Measurements from ENCODE around the gene ADM5. TPM values are rescaled to one million over a fixed set of nuclear protein-coding genes. Genes with fewer than 3 reads are reported as not detected.

Gene ADM5
- total and polyA plus RNA-seq, 7 donors, result 0.49 to 3.1 (median 1.5) TPM; not detected in 2

- Histone ChIP-seq H3K4me3 (no peak overlapping the region), H3K36me3 (peaks cover 20 to 60% (median 44%) of the 10 kb centered on the region in 4 donors), H3K27ac (no peak overlapping the region), H3K27me3 (no peaks in the 10 kb centered on the region), H3K9me3 (no peaks in the 10 kb centered on the region), H3K4me1 (peaks cover 0 to 41% (median 38%) of the 10 kb centered on the region in 4 donors)
- intact Hi-C loops (cut with DNase I), result no loop called here
- DNase-seq, result no peak
- no peak for TF ChIP-seq POLR2A (IDR thresholded peaks at IDR 0.05)
- no peak for TF ChIP-seq CTCF (IDR thresholded peaks at IDR 0.05)
- TF ChIP-seq EP300 (IDR thresholded peaks at IDR 0.05), result no peak
- TF ChIP-seq POLR2AphosphoS5 (IDR thresholded peaks at IDR 0.05), result no peak
- WGBS, 2 donors, result 93 to 94% methylated on average over 19 of the region's 19 CpGs
These were observed 7.6 kb upstream of the ADM5 start for GRCh38 chr19:49681830-49682229.

- Histone ChIP-seq H3K9me3 (no peaks in the 10 kb centered on the region), H3K4me1 (peaks cover 0 to 41% (median 38%) of the 10 kb centered on the region in 4 donors), H3K4me3 (no peak overlapping the region), H3K36me3 (peaks cover 20 to 65% (median 47%) of the 10 kb centered on the region in 4 donors), H3K27ac (no peak overlapping the region), H3K27me3 (no peaks in the 10 kb centered on the region)
- WGBS, 2 donors, result 91 to 92% methylated on average over 8 of the region's 8 CpGs
- no peak for DNase-seq
- intact Hi-C loops (cut with DNase I), result no loop called here
- TF ChIP-seq EP300 (IDR thresholded peaks at IDR 0.05), result no peak
- TF ChIP-seq POLR2AphosphoS5 (IDR thresholded peaks at IDR 0.05), result no peak
- TF ChIP-seq POLR2A (IDR thresholded peaks at IDR 0.05), result no peak
- TF ChIP-seq CTCF (IDR thresholded peaks at IDR 0.05), result no peak
These were observed 7.1 kb upstream of the ADM5 start for GRCh38 chr19:49682274-49682673.

- no peak overlapping the region for H3K27ac ChIP-seq
- TF ChIP-seq EP300 (IDR thresholded peaks at IDR 0.05), result no peak
- H3K36me3 ChIP-seq, result peaks cover 20 to 74% (median 54%) of the 10 kb centered on the region in 4 donors
- intact Hi-C loops (cut with DNase I), result no loop called here
- no peaks in the 10 kb centered on the region for H3K9me3 ChIP-seq
- 94 to 95% methylated on average over 18 of the region's 18 CpGs for WGBS, 2 donors
- DNase-seq, result no peak
- H3K4me3 ChIP-seq, result no peak overlapping the region
- H3K4me1 ChIP-seq, result peaks cover 0 to 30% (median 25%) of the 10 kb centered on the region in 4 donors
- peaks cover 0 to 2% (median under 1%) of the 10 kb centered on the region in 3 donors for H3K27me3 ChIP-seq
These were observed 5.6 kb upstream of the ADM5 start for GRCh38 chr19:49683814-49684250.

GRCh38 chr19:49684251-49684982 lies 5.0 kb upstream of the ADM5 start:
- Histone ChIP-seq H3K36me3 (peaks cover 20 to 74% (median 54%) of the 10 kb centered on the region in 4 donors), H3K27ac (no peak overlapping the region), H3K4me1 (peaks cover 0 to 28% (median 25%) of the 10 kb centered on the region in 4 donors), H3K9me3 (no peaks in the 10 kb centered on the region), H3K27me3 (peaks cover 0 to 8% (median 7%) of the 10 kb centered on the region in 3 donors), H3K4me3 (no peak overlapping the region)
- no peak for DNase-seq
- intact Hi-C loops (cut with DNase I), result no loop called here
- TF ChIP-seq POLR2A (IDR thresholded peaks at IDR 0.05), result no peak
- no peak for TF ChIP-seq POLR2AphosphoS5 (IDR thresholded peaks at IDR 0.05)
- TF ChIP-seq CTCF (IDR thresholded peaks at IDR 0.05), result peak in 2 of 4 experiments; percentile 11 to 27
- 71 to 85% methylated on average over 35 of the region's 35 CpGs for WGBS, 2 donors

- peaks cover 0 to 28% (median 25%) of the 10 kb centered on the region in 4 donors for H3K4me1 ChIP-seq
- no peak for TF ChIP-seq POLR2A (IDR thresholded peaks at IDR 0.05)
- no peak for TF ChIP-seq POLR2AphosphoS5 (IDR thresholded peaks at IDR 0.05)
- peaks cover 20 to 74% (median 54%) of the 10 kb centered on the region in 4 donors for H3K36me3 ChIP-seq
- H3K4me3 ChIP-seq, result no peak overlapping the region
- DNase-seq, result no peak
- 89 to 93% methylated on average over 13 of the region's 13 CpGs for WGBS, 2 donors
- no peaks in the 10 kb centered on the region for H3K9me3 ChIP-seq
- H3K27me3 ChIP-seq, result peaks cover 0 to 15% (median 13%) of the 10 kb centered on the region in 3 donors
- H3K27ac ChIP-seq, result no peak overlapping the region
- intact Hi-C loops (cut with DNase I), result no loop called here
These were observed 4.3 kb upstream of the ADM5 start for GRCh38 chr19:49684983-49685553.
